ENCODE measurements around the gene ANK3. TPM values are rescaled to one million over a fixed set of nuclear protein-coding genes. Genes with fewer than 3 reads are reported as not detected.

Gene ANK3
- total and polyA plus RNA-seq, 2 donors: 12.1 to 12.6 TPM

DNA sequence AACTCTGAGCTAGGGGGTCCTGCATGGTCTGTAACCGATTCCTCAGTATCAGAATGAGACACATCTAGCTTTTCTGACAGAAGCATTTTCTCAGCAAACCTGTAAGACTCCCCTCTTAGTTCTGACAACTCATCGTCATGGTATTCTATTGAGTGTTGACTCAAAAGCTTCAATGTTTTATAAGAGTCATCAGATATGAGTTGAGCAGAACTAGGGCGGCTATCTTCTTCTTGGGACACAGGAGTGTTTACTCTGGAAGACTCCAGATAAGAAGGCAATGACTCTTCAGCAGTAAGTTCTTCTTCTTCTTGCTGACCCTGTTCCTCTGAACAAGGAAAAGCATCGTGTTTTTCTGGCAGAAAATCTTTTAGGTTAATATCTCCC, 316.3 kb downstream of the ANK3 start:
- WGBS: 96% methylated on average over 4 of the region's 4 CpGs
- Histone ChIP-seq H3K36me3 (ENCODE audit: control insufficient read depth in 2 of 2, insufficient read depth in 2 of 2, low read length in 1 of 2) (no peaks in the 10 kb centered on the region), H3K27me3 (ENCODE audit: control insufficient read depth in 2 of 2, insufficient read depth in 1 of 2, low read length in 1 of 2) (no peaks in the 10 kb centered on the region), H3K4me1 (ENCODE audit: control insufficient read depth in 2 of 2, insufficient read depth in 2 of 2, low read length in 2 of 2) (no peaks in the 10 kb centered on the region), H3K27ac (ENCODE audit: low read depth in 1 of 2, low read length in 1 of 2) (no peak overlapping the region), H3K9me3 (ENCODE audit: control insufficient read depth in 2 of 2, insufficient read depth in 1 of 2, low read length in 1 of 2) (no peaks in the 10 kb centered on the region), H3K4me3 (ENCODE audit: low read length in 2 of 2) (no peak overlapping the region)
- no peak for DNase-seq (ENCODE audit: low read depth in 6 of 9, low spot score in 9 of 9)

- Histone ChIP-seq H3K36me3 (ENCODE audit: control insufficient read depth in 2 of 2, insufficient read depth in 2 of 2, low read length in 1 of 2) (no peaks in the 10 kb centered on the region), H3K27me3 (ENCODE audit: control insufficient read depth in 2 of 2, insufficient read depth in 1 of 2, low read length in 1 of 2) (no peaks in the 10 kb centered on the region)
These were observed 320.4 kb downstream of the ANK3 start for GRCh38 chr10:60069311-60069710.

GRCh38 chr10:60050366-60050765, 339.3 kb downstream of the ANK3 start:
- no peaks in the 10 kb centered on the region for H3K36me3 ChIP-seq (ENCODE audit: control insufficient read depth in 2 of 2, insufficient read depth in 2 of 2, low read length in 1 of 2)
- no peaks in the 10 kb centered on the region for H3K9me3 ChIP-seq (ENCODE audit: control insufficient read depth in 2 of 2, insufficient read depth in 1 of 2, low read length in 1 of 2)
- DNase-seq (ENCODE audit: low read depth in 6 of 9, low spot score in 9 of 9): no peak
- WGBS: 69% methylated on average over 3 of the region's 3 CpGs
- H3K27me3 ChIP-seq (ENCODE audit: control insufficient read depth in 2 of 2, insufficient read depth in 1 of 2, low read length in 1 of 2): no peaks in the 10 kb centered on the region
- no peaks in the 10 kb centered on the region for H3K4me1 ChIP-seq (ENCODE audit: control insufficient read depth in 2 of 2, insufficient read depth in 2 of 2, low read length in 2 of 2)
- no peak overlapping the region for H3K27ac ChIP-seq (ENCODE audit: low read depth in 1 of 2, low read length in 1 of 2)
- no peak overlapping the region for H3K4me3 ChIP-seq (ENCODE audit: low read length in 2 of 2)

More at GRCh38 chr10:60069311-60069710, 320.4 kb downstream of the ANK3 start:
- Histone ChIP-seq H3K9me3 (ENCODE audit: control insufficient read depth in 2 of 2, insufficient read depth in 1 of 2, low read length in 1 of 2) (no peaks in the 10 kb centered on the region), H3K4me1 (ENCODE audit: control insufficient read depth in 2 of 2, insufficient read depth in 2 of 2, low read length in 2 of 2) (no peaks in the 10 kb centered on the region), H3K27ac (ENCODE audit: low read depth in 1 of 2, low read length in 1 of 2) (no peak overlapping the region), H3K4me3 (ENCODE audit: low read length in 2 of 2) (no peak overlapping the region)
- 96% methylated on average over 2 of the region's 2 CpGs for WGBS
- DNase-seq (ENCODE audit: low read depth in 6 of 9, low spot score in 9 of 9): no peak

DNA sequence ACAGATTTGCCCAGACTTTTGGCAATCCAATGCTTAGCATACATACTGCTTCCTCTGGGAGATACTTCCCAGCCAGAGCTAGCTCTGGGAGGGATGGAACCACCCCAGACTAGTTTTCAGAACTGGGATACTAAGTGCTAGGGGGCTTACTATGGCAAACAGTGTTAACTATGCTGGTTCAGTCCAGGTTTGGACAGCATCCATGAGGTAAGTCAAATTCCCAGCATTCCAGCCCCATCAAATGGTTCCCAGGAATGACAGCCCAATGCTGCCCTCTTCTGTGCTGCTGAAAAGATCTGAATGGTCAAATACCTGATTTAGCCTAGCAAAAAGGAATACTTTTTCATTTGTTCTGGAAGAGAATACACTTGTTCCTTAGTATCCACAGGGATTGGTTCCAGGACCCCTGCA, 341.6 kb downstream of the ANK3 start:
- no peak for DNase-seq (ENCODE audit: low read depth in 6 of 9, low spot score in 9 of 9)
- Histone ChIP-seq H3K4me1 (ENCODE audit: control insufficient read depth in 2 of 2, insufficient read depth in 2 of 2, low read length in 2 of 2) (no peaks in the 10 kb centered on the region), H3K4me3 (ENCODE audit: low read length in 2 of 2) (no peak overlapping the region), H3K27ac (ENCODE audit: low read depth in 1 of 2, low read length in 1 of 2) (no peak overlapping the region), H3K27me3 (ENCODE audit: control insufficient read depth in 2 of 2, insufficient read depth in 1 of 2, low read length in 1 of 2) (no peaks in the 10 kb centered on the region), H3K36me3 (ENCODE audit: control insufficient read depth in 2 of 2, insufficient read depth in 2 of 2, low read length in 1 of 2) (no peaks in the 10 kb centered on the region), H3K9me3 (ENCODE audit: control insufficient read depth in 2 of 2, insufficient read depth in 1 of 2, low read length in 1 of 2) (no peaks in the 10 kb centered on the region)

DNA sequence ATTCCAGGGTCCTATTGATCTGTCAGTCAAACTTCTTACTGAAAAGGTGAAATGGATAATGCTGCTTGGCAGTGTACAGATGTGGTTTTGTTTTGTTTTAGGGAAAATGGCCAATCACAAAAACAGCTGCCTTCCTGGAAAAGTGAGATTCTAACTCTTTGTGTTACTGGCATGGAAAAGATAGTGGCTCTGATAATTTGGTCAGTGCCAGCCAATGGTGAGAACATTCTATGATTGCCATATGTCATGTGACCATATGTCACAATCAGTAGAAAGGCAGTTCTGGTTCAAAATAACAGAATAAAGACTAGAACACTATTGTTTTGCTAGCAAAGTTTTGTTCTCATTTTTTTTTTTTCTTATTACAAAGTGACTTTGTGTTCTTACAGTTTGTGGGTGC, 344.1 kb downstream of the ANK3 start:
- H3K4me1 ChIP-seq (ENCODE audit: control insufficient read depth in 2 of 2, insufficient read depth in 2 of 2, low read length in 2 of 2): no peaks in the 10 kb centered on the region
- no peaks in the 10 kb centered on the region for H3K9me3 ChIP-seq (ENCODE audit: control insufficient read depth in 2 of 2, insufficient read depth in 1 of 2, low read length in 1 of 2)

GRCh38 chr10:60044971-60045370, 344.7 kb downstream of the ANK3 start:
- H3K4me1 ChIP-seq (ENCODE audit: control insufficient read depth in 2 of 2, insufficient read depth in 2 of 2, low read length in 2 of 2): no peaks in the 10 kb centered on the region
- H3K36me3 ChIP-seq (ENCODE audit: control insufficient read depth in 2 of 2, insufficient read depth in 2 of 2, low read length in 1 of 2): no peaks in the 10 kb centered on the region
- DNase-seq (ENCODE audit: low read depth in 6 of 9, low spot score in 9 of 9): no peak
- H3K9me3 ChIP-seq (ENCODE audit: control insufficient read depth in 2 of 2, insufficient read depth in 1 of 2, low read length in 1 of 2): no peaks in the 10 kb centered on the region
- no peak overlapping the region for H3K4me3 ChIP-seq (ENCODE audit: low read length in 2 of 2)
- H3K27me3 ChIP-seq (ENCODE audit: control insufficient read depth in 2 of 2, insufficient read depth in 1 of 2, low read length in 1 of 2): no peaks in the 10 kb centered on the region
- H3K27ac ChIP-seq (ENCODE audit: low read depth in 1 of 2, low read length in 1 of 2): no peak overlapping the region
- 99% methylated on average over 2 of the region's 2 CpGs for WGBS

More for the DNA sequence above, 344.1 kb downstream of the ANK3 start:
- Histone ChIP-seq H3K36me3 (ENCODE audit: control insufficient read depth in 2 of 2, insufficient read depth in 2 of 2, low read length in 1 of 2) (no peaks in the 10 kb centered on the region), H3K27me3 (ENCODE audit: control insufficient read depth in 2 of 2, insufficient read depth in 1 of 2, low read length in 1 of 2) (no peaks in the 10 kb centered on the region), H3K27ac (ENCODE audit: low read depth in 1 of 2, low read length in 1 of 2) (no peak overlapping the region), H3K4me3 (ENCODE audit: low read length in 2 of 2) (no peak overlapping the region)
- DNase-seq (ENCODE audit: low read depth in 6 of 9, low spot score in 9 of 9): no peak

DNA sequence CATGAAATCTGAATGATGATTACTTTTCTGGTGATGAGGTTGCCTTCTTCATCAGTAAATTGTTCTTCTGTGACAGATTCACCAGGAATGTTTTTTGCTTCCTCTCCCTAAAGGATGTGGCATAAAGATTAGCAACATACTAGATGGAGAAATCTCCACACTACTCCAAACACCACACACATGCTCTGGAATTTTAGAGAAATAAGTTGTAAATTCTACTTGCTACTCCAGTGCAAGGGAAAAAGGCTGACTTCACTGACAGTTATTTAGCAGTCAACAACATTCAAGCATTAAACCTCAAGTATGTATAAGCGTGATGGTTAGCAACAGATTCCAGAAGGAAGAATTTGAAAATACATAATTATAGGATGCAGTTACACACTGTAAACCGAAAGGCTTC, 345.4 kb downstream of the ANK3 start:
- H3K27ac ChIP-seq (ENCODE audit: low read depth in 1 of 2, low read length in 1 of 2): no peak overlapping the region
- no peaks in the 10 kb centered on the region for H3K9me3 ChIP-seq (ENCODE audit: control insufficient read depth in 2 of 2, insufficient read depth in 1 of 2, low read length in 1 of 2)
- H3K4me3 ChIP-seq (ENCODE audit: low read length in 2 of 2): no peak overlapping the region
- no peaks in the 10 kb centered on the region for H3K36me3 ChIP-seq (ENCODE audit: control insufficient read depth in 2 of 2, insufficient read depth in 2 of 2, low read length in 1 of 2)
- no peaks in the 10 kb centered on the region for H3K4me1 ChIP-seq (ENCODE audit: control insufficient read depth in 2 of 2, insufficient read depth in 2 of 2, low read length in 2 of 2)
- 95% methylated on average over 2 of the region's 2 CpGs for WGBS
- H3K27me3 ChIP-seq (ENCODE audit: control insufficient read depth in 2 of 2, insufficient read depth in 1 of 2, low read length in 1 of 2): no peaks in the 10 kb centered on the region
- no peak for DNase-seq (ENCODE audit: low read depth in 6 of 9, low spot score in 9 of 9)

DNA sequence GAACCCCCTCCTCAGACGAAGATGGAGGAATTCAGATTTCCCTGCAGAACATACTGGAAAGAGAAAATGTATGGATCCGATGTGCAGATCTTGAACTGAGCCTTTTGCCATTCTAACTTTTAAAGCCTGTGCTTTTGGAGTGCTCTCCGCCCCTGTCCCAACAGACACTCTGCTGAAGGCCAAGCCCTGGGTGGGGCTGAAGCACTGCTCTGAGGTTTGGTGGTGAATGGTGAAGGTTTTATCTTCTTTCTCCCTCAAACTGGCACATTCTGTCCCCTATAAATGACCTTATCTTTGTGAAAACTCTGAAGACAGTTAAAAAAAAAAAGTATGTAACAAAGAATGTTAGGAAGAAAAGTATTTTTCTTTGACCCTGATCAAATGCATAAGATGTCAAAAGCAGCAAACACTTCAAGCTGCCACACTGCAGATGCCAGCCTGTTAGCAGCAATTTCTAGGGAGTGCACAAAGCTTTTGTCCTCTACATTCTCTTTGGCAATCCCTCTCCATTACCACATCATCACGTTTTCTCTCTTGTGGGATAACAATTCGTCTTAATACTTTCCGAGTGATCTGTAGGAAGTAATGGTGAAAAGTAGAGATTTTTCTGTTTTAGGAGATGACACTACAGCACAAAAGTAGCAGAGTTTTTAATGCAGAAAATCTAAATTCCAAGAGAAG, 346.0 kb downstream of the ANK3 start:
- Histone ChIP-seq H3K9me3 (ENCODE audit: control insufficient read depth in 2 of 2, insufficient read depth in 1 of 2, low read length in 1 of 2) (no peaks in the 10 kb centered on the region), H3K36me3 (ENCODE audit: control insufficient read depth in 2 of 2, insufficient read depth in 2 of 2, low read length in 1 of 2) (no peaks in the 10 kb centered on the region), H3K4me1 (ENCODE audit: control insufficient read depth in 2 of 2, insufficient read depth in 2 of 2, low read length in 2 of 2) (no peaks in the 10 kb centered on the region), H3K4me3 (ENCODE audit: low read length in 2 of 2) (no peak overlapping the region), H3K27me3 (ENCODE audit: control insufficient read depth in 2 of 2, insufficient read depth in 1 of 2, low read length in 1 of 2) (no peaks in the 10 kb centered on the region), H3K27ac (ENCODE audit: low read depth in 1 of 2, low read length in 1 of 2) (no peak overlapping the region)
- WGBS: 97% methylated on average over 6 of the region's 6 CpGs
- no peak for DNase-seq (ENCODE audit: low read depth in 6 of 9, low spot score in 9 of 9)

GRCh38 chr10:60042914-60043313, 346.8 kb downstream of the ANK3 start:
- DNase-seq (ENCODE audit: low read depth in 6 of 9, low spot score in 9 of 9): no peak
- Histone ChIP-seq H3K4me1 (ENCODE audit: control insufficient read depth in 2 of 2, insufficient read depth in 2 of 2, low read length in 2 of 2) (no peaks in the 10 kb centered on the region), H3K27ac (ENCODE audit: low read depth in 1 of 2, low read length in 1 of 2) (no peak overlapping the region)

GRCh38 chr10:60042262-60042661, 347.4 kb downstream of the ANK3 start:
- Histone ChIP-seq H3K4me1 (ENCODE audit: control insufficient read depth in 2 of 2, insufficient read depth in 2 of 2, low read length in 2 of 2) (no peaks in the 10 kb centered on the region), H3K27me3 (ENCODE audit: control insufficient read depth in 2 of 2, insufficient read depth in 1 of 2, low read length in 1 of 2) (no peaks in the 10 kb centered on the region), H3K9me3 (ENCODE audit: control insufficient read depth in 2 of 2, insufficient read depth in 1 of 2, low read length in 1 of 2) (no peaks in the 10 kb centered on the region), H3K4me3 (ENCODE audit: low read length in 2 of 2) (no peak overlapping the region), H3K36me3 (ENCODE audit: control insufficient read depth in 2 of 2, insufficient read depth in 2 of 2, low read length in 1 of 2) (no peaks in the 10 kb centered on the region), H3K27ac (ENCODE audit: low read depth in 1 of 2, low read length in 1 of 2) (no peak overlapping the region)
- 93% methylated on average over 5 of the region's 5 CpGs for WGBS
- DNase-seq (ENCODE audit: low read depth in 6 of 9, low spot score in 9 of 9): no peak

More at GRCh38 chr10:60042914-60043313, 346.8 kb downstream of the ANK3 start:
- H3K9me3 ChIP-seq (ENCODE audit: control insufficient read depth in 2 of 2, insufficient read depth in 1 of 2, low read length in 1 of 2): no peaks in the 10 kb centered on the region
- H3K36me3 ChIP-seq (ENCODE audit: control insufficient read depth in 2 of 2, insufficient read depth in 2 of 2, low read length in 1 of 2): no peaks in the 10 kb centered on the region
- no peak overlapping the region for H3K4me3 ChIP-seq (ENCODE audit: low read length in 2 of 2)
- no peaks in the 10 kb centered on the region for H3K27me3 ChIP-seq (ENCODE audit: control insufficient read depth in 2 of 2, insufficient read depth in 1 of 2, low read length in 1 of 2)
- WGBS: 93% methylated on average over 2 of the region's 2 CpGs

Data from thymus (tissue), 11 donors.